Vagina (tissue), 2 donors: Measurements from ENCODE around the gene TMPRSS11B. TPM values are rescaled to one million over a fixed set of nuclear protein-coding genes. Genes with fewer than 3 reads are reported as not detected.
"Not testable (repeated sequence)": the region's sequence is repeated elsewhere in the genome, so short reads cannot be mapped to it uniquely, and the experiment has no call there.

Source experiments
- DNase-seq, 2 donors: peaks; one replicate each; pipeline ENCODE4 v3.0.0-alpha.2; 2017; ENCODE audit errors: extremely low spot score in 2 of 2
- H3K27ac ChIP-seq: fragments of 200-600 bp; sonication (generic); one replicate; pipeline ENCODE4 v1.5.1; 2019
- H3K27me3 ChIP-seq: fragments of 200-600 bp; sonication (generic); one replicate; pipeline ENCODE4 v1.5.1; 2019
- H3K36me3 ChIP-seq, 2 donors: fragments of 200-600 bp; sonication (generic); one replicate each; pipeline ENCODE4 v1.5.1; 2017 to 2019
- H3K4me1 ChIP-seq: fragments of 200-600 bp; sonication (generic); one replicate; pipeline ENCODE4 v1.5.1; 2019
- H3K4me3 ChIP-seq, 2 donors: fragments of 200-600 bp; sonication (generic); 1 replicate in 1 of 2; 2 replicates in 1 of 2; pipeline ENCODE4 v1.5.1; 2016 to 2019
- H3K9me3 ChIP-seq: fragments of 200-600 bp; sonication (generic); one replicate; pipeline ENCODE4 v1.5.1; 2019
- POLR2A ChIP-seq, 2 donors: fragments of 450-650 bp; IDR thresholded peaks; one replicate each; pipeline ENCODE4 v1.6.1; 2017; ENCODE audit warnings: antibody characterized with exemption in 2 of 2, mild to moderate bottlenecking in 2 of 2, moderate library complexity in 2 of 2
- POLR2AphosphoS5 ChIP-seq, 2 donors: sonication (generic); formaldehyde crosslinking; IDR thresholded peaks; one replicate each; pipeline ENCODE4 v1.9.0; 2017; ENCODE audit warnings: antibody characterized with exemption in 2 of 2, mild to moderate bottlenecking in 2 of 2, low read depth in 1 of 2; ENCODE audit not compliant: insufficient read depth in 1 of 2
- intact Hi-C: fragments of 100-400 bp; cut with DNase I; formaldehyde crosslinking; loops from one replicate; pipeline ENCODE4 v1.15.1; 2023
- total RNA-seq: library from RNA; depleted of rRNA; stranded (reverse); fragments of >200 nt; gene quantifications from one replicate; pipeline ENCODE4 v1.2.3, GENCODE V29; 2016
- TF ChIP-seq, protein P1 (sequence below), 3 experiments: fragments of 450-650 bp in 2 of 3; fragments of 200-600 bp in 1 of 3; sonication (generic) in 1 of 3; IDR thresholded peaks; one replicate each; pipeline ENCODE4 v1.5.1; 2017 to 2019; ENCODE audit warnings: antibody characterized with exemption in 3 of 3, mild to moderate bottlenecking in 2 of 3, moderate library complexity in 2 of 3

TMPRSS11B gene
- total RNA-seq, 1 donor from 2014 or later: 40.8 TPM

DNA sequence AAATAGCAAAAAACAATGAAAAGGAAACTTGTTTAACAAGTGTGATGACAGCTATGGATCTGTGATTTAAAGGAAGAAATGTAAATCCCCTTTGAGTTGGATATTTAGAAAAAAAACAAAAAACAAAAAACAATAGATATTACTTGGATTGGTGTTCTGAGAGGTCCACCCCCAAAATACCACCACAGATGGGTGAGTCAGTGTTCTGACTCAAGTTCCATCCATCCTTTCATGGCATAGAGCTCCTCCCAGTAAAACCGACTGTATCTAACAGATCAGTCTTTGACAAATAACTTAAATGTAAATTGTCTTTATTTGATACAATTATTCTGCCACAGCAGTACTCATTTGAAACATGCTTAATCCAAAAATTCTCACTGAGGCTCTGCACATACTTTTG lies 27.4 kb downstream of the TMPRSS11B start:
- Histone ChIP-seq H3K4me3 (no peak overlapping the region), H3K9me3 (no peaks in the 10 kb centered on the region), H3K27ac (no peak overlapping the region), H3K36me3 (no peaks in the 10 kb centered on the region), H3K27me3 (no peaks in the 10 kb centered on the region), H3K4me1 (no peaks in the 10 kb centered on the region)
- DNase-seq: no peak
- intact Hi-C loops: no loop called here
- no peak for TF ChIP-seq POLR2AphosphoS5 (IDR thresholded peaks at IDR 0.05; ENCODE audit: insufficient read depth in 1 of 2, low read depth in 1 of 2)
- TF ChIP-seq, protein P1, sequence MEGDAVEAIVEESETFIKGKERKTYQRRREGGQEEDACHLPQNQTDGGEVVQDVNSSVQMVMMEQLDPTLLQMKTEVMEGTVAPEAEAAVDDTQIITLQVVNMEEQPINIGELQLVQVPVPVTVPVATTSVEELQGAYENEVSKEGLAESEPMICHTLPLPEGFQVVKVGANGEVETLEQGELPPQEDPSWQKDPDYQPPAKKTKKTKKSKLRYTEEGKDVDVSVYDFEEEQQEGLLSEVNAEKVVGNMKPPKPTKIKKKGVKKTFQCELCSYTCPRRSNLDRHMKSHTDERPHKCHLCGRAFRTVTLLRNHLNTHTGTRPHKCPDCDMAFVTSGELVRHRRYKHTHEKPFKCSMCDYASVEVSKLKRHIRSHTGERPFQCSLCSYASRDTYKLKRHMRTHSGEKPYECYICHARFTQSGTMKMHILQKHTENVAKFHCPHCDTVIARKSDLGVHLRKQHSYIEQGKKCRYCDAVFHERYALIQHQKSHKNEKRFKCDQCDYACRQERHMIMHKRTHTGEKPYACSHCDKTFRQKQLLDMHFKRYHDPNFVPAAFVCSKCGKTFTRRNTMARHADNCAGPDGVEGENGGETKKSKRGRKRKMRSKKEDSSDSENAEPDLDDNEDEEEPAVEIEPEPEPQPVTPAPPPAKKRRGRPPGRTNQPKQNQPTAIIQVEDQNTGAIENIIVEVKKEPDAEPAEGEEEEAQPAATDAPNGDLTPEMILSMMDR (IDR thresholded peaks at IDR 0.05): no peak
- TF ChIP-seq POLR2A (IDR thresholded peaks at IDR 0.05): no peak

DNA sequence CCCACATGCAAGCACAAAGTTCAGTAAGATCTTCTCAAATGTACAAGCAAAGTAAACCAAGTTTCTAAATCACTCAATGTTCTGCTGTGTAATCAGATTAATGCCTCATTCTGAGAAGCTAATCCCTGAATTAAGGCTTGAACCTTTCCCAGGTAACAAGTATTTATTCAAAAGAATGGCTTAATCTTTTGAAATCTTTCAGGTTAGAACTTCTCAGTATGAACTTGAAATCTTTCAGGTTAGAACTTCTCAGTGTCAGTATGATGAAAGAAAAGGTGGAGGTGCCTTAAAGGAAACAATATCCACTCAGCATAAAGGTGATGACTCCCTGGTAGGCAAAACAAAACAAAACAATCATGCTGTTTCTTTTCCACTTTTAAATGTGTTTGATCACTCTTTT lies 29.0 kb downstream of the TMPRSS11B start:
- intact Hi-C loops: no loop called here

DNA sequence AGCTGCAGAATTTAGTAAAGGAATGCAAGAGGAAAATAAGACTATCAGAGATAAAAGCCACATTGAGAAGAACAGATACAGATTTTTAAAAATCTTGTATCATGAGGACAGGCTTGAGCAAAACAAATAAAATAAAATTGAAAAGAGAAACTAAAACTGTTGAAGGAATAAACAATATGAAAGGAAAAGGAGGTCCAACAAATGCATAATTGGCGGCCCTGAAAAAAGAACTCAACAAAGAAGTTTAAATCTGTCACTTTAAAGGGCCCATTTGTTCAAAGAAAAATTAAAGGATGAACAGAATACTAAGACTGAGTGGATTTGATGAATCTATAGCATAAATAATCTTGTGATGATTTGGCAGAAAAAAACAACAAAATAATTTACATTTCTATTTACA lies 36.5 kb downstream of the TMPRSS11B start:
- no peak for TF ChIP-seq POLR2AphosphoS5 (IDR thresholded peaks at IDR 0.05; ENCODE audit: insufficient read depth in 1 of 2, low read depth in 1 of 2)
- TF ChIP-seq POLR2A (IDR thresholded peaks at IDR 0.05): no peak
- TF ChIP-seq, protein P1 (IDR thresholded peaks at IDR 0.05): no peak
- no peak overlapping the region for H3K4me3 ChIP-seq
- no peaks in the 10 kb centered on the region for H3K9me3 ChIP-seq
- H3K27ac ChIP-seq: no peak overlapping the region
- intact Hi-C loops: no loop called here
- no peak for DNase-seq
- H3K27me3 ChIP-seq: no peaks in the 10 kb centered on the region
- H3K36me3 ChIP-seq: no peaks in the 10 kb centered on the region
- no peaks in the 10 kb centered on the region for H3K4me1 ChIP-seq

More for the DNA sequence above, 29.0 kb downstream of the TMPRSS11B start:
- no peaks in the 10 kb centered on the region for H3K27me3 ChIP-seq
- no peaks in the 10 kb centered on the region for H3K9me3 ChIP-seq
- H3K36me3 ChIP-seq: no peaks in the 10 kb centered on the region
- peak in 1 of 2 donors; percentile 50 for TF ChIP-seq POLR2AphosphoS5 (IDR thresholded peaks at IDR 0.05; ENCODE audit: insufficient read depth in 1 of 2, low read depth in 1 of 2)
- TF ChIP-seq, protein P1 (IDR thresholded peaks at IDR 0.05): no peak
- H3K4me1 ChIP-seq: no peaks in the 10 kb centered on the region
- H3K4me3 ChIP-seq: no peak overlapping the region
- H3K27ac ChIP-seq: no peak overlapping the region
- no peak for DNase-seq

DNA sequence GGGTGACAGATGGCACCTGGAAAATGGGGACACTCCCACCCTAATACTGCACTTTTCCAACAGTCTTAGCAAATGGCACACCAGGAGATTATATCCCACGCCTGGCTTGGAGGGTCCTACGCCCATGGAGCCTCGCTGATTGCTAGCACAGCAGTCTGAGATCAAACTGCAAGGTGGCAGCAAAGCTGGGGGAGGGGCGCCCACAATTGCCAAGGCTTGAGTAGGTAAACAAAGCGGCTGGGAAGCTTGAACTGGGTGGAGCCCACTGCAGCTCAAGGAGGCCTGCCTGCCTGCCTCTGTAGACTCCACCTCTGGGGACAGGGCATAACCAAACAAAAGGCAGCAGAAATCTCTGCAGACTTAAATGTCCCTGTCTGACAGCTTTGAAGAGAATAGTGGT lies 51.2 kb downstream of the TMPRSS11B start:
- intact Hi-C loops, H3K4me3 ChIP-seq, H3K27me3 ChIP-seq, H3K27ac ChIP-seq, H3K9me3 ChIP-seq, DNase-seq, H3K36me3 ChIP-seq, H3K4me1 ChIP-seq: not testable (repeated sequence)

DNA sequence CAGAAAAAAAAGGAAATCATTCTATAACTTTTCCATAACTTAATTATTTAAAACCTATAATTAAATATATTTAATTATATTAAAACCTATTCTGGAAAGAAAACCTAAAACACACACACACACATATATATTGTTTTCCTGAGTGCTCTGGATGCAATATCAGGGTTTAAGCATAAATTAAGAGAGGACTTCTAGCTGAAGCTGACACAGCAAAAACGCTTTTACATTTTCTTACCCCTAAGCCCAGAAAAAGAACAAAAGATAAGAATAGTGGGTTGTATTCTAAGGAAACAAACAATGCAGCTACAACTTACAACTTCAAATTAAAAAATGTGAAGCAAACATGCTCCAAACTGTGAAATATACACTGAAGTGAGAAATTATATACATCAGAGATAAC lies 52.3 kb downstream of the TMPRSS11B start:
- TF ChIP-seq POLR2AphosphoS5 (IDR thresholded peaks at IDR 0.05; ENCODE audit: insufficient read depth in 1 of 2, low read depth in 1 of 2) (no peak), POLR2A (IDR thresholded peaks at IDR 0.05) (no peak)
- TF ChIP-seq, protein P1 (IDR thresholded peaks at IDR 0.05): no peak
- Histone ChIP-seq H3K9me3 (no peaks in the 10 kb centered on the region), H3K27me3 (no peaks in the 10 kb centered on the region), H3K4me1 (no peaks in the 10 kb centered on the region), H3K36me3 (no peaks in the 10 kb centered on the region), H3K4me3 (no peak overlapping the region), H3K27ac (no peak overlapping the region)
- intact Hi-C loops: no loop called here
- no peak for DNase-seq

DNA sequence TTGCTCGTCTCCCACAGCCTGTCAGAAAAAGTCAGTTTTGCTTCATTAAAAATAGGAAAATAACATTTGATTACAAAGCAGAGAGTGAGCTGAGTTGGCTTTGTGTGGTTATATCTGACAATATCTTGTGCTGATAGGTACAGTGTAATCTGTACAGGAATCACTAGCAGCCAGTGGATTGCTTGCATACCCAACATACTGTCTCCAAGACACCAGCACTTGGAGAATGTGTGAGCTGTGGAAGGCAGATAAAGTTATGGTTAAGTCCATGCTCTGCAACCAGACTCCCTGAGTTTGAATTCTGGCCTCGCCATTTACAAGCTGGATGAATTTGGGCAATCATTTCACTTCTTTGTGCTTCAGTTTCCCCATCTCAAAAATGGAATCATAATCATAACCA lies 58.3 kb downstream of the TMPRSS11B start:
- Histone ChIP-seq H3K27me3 (no peaks in the 10 kb centered on the region), H3K36me3 (no peaks in the 10 kb centered on the region), H3K4me1 (no peaks in the 10 kb centered on the region), H3K27ac (no peak overlapping the region), H3K9me3 (no peaks in the 10 kb centered on the region), H3K4me3 (no peak overlapping the region)
- TF ChIP-seq POLR2A (IDR thresholded peaks at IDR 0.05) (no peak), POLR2AphosphoS5 (IDR thresholded peaks at IDR 0.05; ENCODE audit: insufficient read depth in 1 of 2, low read depth in 1 of 2) (no peak)
- TF ChIP-seq, protein P1 (IDR thresholded peaks at IDR 0.05): no peak
- no peak for DNase-seq
- intact Hi-C loops: no loop called here
